NCI-H460 (cell line): ENCODE data around the gene RPL10. TPM values are rescaled to one million over a fixed set of nuclear protein-coding genes. Genes with fewer than 3 reads are reported as not detected.

ENCODE experiments used
- DNase-seq: peaks from one replicate; pipeline ENCODE4 v3.0.0-alpha.2; 2016; ENCODE audit warnings: low read depth; ENCODE audit errors: extremely low read depth
- small RNA-seq, 2 experiments: library from RNA; depleted of rRNA; stranded (forward); fragments of <200 nt; gene quantifications; one replicate each; pipeline ENCODE3, GENCODE V24; 2014
- total RNA-seq: library from RNA; depleted of rRNA; stranded (reverse); fragments of >200 nt; shearing (Covaris generic); gene quantifications from 2 replicates; pipeline ENCODE4 v1.2.3, GENCODE V29; 2014; rRNA removed

RPL10 gene
- total RNA-seq, 1 experiment from 2014 or later = 5,948 TPM

- DNase-seq = peak; percentile 52
Observed at GRCh38 chrX:154443992-154444754, 46.0 kb downstream of the RPL10 start, which contains the start of gene FAM50A. TSS of gene FAM50A (plus strand) at chrX:154444141. CDS start at chrX:154444236, 95 bp downstream.

- no peak for DNase-seq
Observed at GRCh38 chrX:154444755-154445246, 46.6 kb downstream of the RPL10 start.

GRCh38 chrX:154445776-154446175, 47.6 kb downstream of the RPL10 start:
- no peak for DNase-seq

- no peak for DNase-seq
Observed at GRCh38 chrX:154446430-154446829, 48.3 kb downstream of the RPL10 start.

GRCh38 chrX:154448484-154448883, 50.3 kb downstream of the RPL10 start:
- DNase-seq = no peak

- no peak for DNase-seq
Observed at GRCh38 chrX:154449618-154450017, 51.4 kb downstream of the RPL10 start.

- DNase-seq = no peak
Observed at GRCh38 chrX:154450312-154450711, 52.1 kb downstream of the RPL10 start.

Small RNAs within 50 kb of the gene (small RNA-seq; reads per million reads assigned to genes)
- gene MIR6858 (0 reads per million in 2 experiments), gene SNORA70 (0 reads per million in 2 experiments)

Other genes with a start within 250 kb of the RPL10 start
- not detected in 2 replicates for gene OPN1MW, start 215.8 kb upstream of the RPL10 start, total RNA-seq
- gene OPN1MW2, start 178.6 kb upstream of the RPL10 start, total RNA-seq = not detected in 2 replicates
- gene OPN1MW3, start 140.8 kb upstream of the RPL10 start, total RNA-seq = not detected in 2 replicates
- not detected in 2 replicates for gene TEX28, start 103.3 kb upstream of the RPL10 start, total RNA-seq
- not detected in 2 replicates for gene TKTL1, start 102.6 kb upstream of the RPL10 start, total RNA-seq
- 901 and 1,031 TPM in 2 replicates for gene FLNA, start 23.7 kb upstream of the RPL10 start, total RNA-seq
- 85.8 and 98.2 TPM in 2 replicates for gene EMD, start 19.1 kb upstream of the RPL10 start, total RNA-seq
- 45.8 and 48.9 TPM in 2 replicates for gene DNASE1L1, start 10.9 kb downstream of the RPL10 start, total RNA-seq
- 43.7 and 53.6 TPM in 2 replicates for gene TAFAZZIN, start 13.2 kb downstream of the RPL10 start, total RNA-seq
- gene ATP6AP1, start 30.3 kb downstream of the RPL10 start, total RNA-seq = 99.0 and 105 TPM in 2 replicates
- gene GDI1, start 38.8 kb downstream of the RPL10 start, total RNA-seq = 99.9 and 117 TPM in 2 replicates
- 62.2 and 67.5 TPM in 2 replicates for gene FAM50A, start 45.8 kb downstream of the RPL10 start, total RNA-seq
- gene PLXNA3, start 59.9 kb downstream of the RPL10 start, total RNA-seq = 6.5 and 7.1 TPM in 2 replicates
- 35.4 and 45.5 TPM in 2 replicates for gene LAGE3, start 80.9 kb downstream of the RPL10 start, total RNA-seq
- 93.2 and 97.7 TPM in 2 replicates for gene UBL4A, start 88.2 kb downstream of the RPL10 start, total RNA-seq
- gene SLC10A3, start 92.3 kb downstream of the RPL10 start, total RNA-seq = 27.9 and 34.8 TPM in 2 replicates
- gene FAM3A, start 117.9 kb downstream of the RPL10 start, total RNA-seq = 42.1 and 44.3 TPM in 2 replicates
- gene G6PD, start 148.5 kb downstream of the RPL10 start, total RNA-seq = 369 and 378 TPM in 2 replicates
- 33.2 and 37.9 TPM in 2 replicates for gene IKBKG, start 149.2 kb downstream of the RPL10 start, total RNA-seq
- not detected in 2 replicates for gene CTAG1A, start 186.8 kb downstream of the RPL10 start, total RNA-seq
- not detected in 2 replicates for gene CTAG1B, start 220.9 kb downstream of the RPL10 start, total RNA-seq